GM23338 (cell line): ENCODE results near the gene DPYD. TPM values are rescaled to one million over a fixed set of nuclear protein-coding genes. Genes with fewer than 3 reads are reported as not detected.

Experiments
- ATAC-seq: fragments of 200-7000 bp; cut with Tn5 transposase; 3 replicates; pipeline ENCODE4 v1.9.1; 2020
- DNase-seq: peaks from one replicate; pipeline ENCODE4 v3.0.0-alpha.2; 2015; ENCODE audit warnings: low spot score
- H2AFZ ChIP-seq: fragments of 200-600 bp; sonication (generic); 2 replicates; pipeline ENCODE4 v1.8.0; 2016; ENCODE audit warnings: antibody characterized with exemption, mild to moderate bottlenecking, moderate library complexity
- H3F3A ChIP-seq: fragments of 200-600 bp; sonication (generic); replicated peaks from 2 replicates; pipeline ENCODE4 v1.8.0; 2017; ENCODE audit warnings: antibody characterized with exemption, mixed run types, low read depth
- H3K27ac ChIP-seq: fragments of 200-600 bp; sonication (generic); 2 replicates; pipeline ENCODE4 v1.6.1; 2016; ENCODE audit warnings: low read depth
- H3K27me3 ChIP-seq: fragments of 200-600 bp; sonication (generic); 2 replicates; pipeline ENCODE4 v1.8.0; 2016; ENCODE audit warnings: mild to moderate bottlenecking, mixed run types, moderate library complexity; ENCODE audit not compliant: insufficient read depth
- H3K36me3 ChIP-seq: fragments of 200-600 bp; sonication (generic); 2 replicates; pipeline ENCODE4 v1.8.0; 2016; ENCODE audit warnings: mild to moderate bottlenecking; ENCODE audit not compliant: insufficient read depth
- H3K4me1 ChIP-seq: fragments of 200-600 bp; sonication (generic); 2 replicates; pipeline ENCODE4 v1.8.0; 2016; ENCODE audit warnings: mild to moderate bottlenecking, moderate library complexity; ENCODE audit not compliant: insufficient read depth
- H3K4me2 ChIP-seq: fragments of 200-600 bp; sonication (generic); 2 replicates; pipeline ENCODE4 v1.7.1; 2017; ENCODE audit warnings: mixed run types
- H3K4me3 ChIP-seq: fragments of 200-600 bp; sonication (generic); 2 replicates; pipeline ENCODE4 v1.6.1; 2016; ENCODE audit warnings: mixed run types
- H3K79me2 ChIP-seq: fragments of 200-600 bp; sonication (generic); replicated peaks from 2 replicates; pipeline ENCODE4 v1.8.0; 2017; ENCODE audit warnings: mild to moderate bottlenecking; ENCODE audit not compliant: insufficient read depth
- H3K9me2 ChIP-seq: fragments of 200-600 bp; sonication (generic); 2 replicates; pipeline ENCODE4 v1.8.0; 2017; ENCODE audit not compliant: insufficient read depth
- H4K20me1 ChIP-seq: fragments of 200-600 bp; sonication (generic); replicated peaks from 2 replicates; pipeline ENCODE4 v1.8.0; 2017; ENCODE audit warnings: mild to moderate bottlenecking; ENCODE audit not compliant: insufficient read depth
- H3K27ac Mint-ChIP-seq: 2 replicates; pipeline ENCODE4 v1.8.0; 2020; ENCODE audit warnings: inconsistent platforms, mild to moderate bottlenecking, moderate library complexity, mixed read lengths
- H3K27me3 Mint-ChIP-seq: 3 replicates; pipeline ENCODE4 v1.8.0; 2022; ENCODE audit warnings: low read depth, mild to moderate bottlenecking, moderate library complexity, mixed read lengths, inconsistent platforms; ENCODE audit not compliant: insufficient read depth, poor library complexity
- H3K36me3 Mint-ChIP-seq: 3 replicates; pipeline ENCODE4 v1.8.0; 2021; ENCODE audit warnings: low read depth, mild to moderate bottlenecking, inconsistent platforms, moderate library complexity, mixed read lengths
- H3K4me1 Mint-ChIP-seq: 3 replicates; pipeline ENCODE4 v1.8.0; 2020; ENCODE audit warnings: mild to moderate bottlenecking, inconsistent platforms, mixed read lengths
- H3K4me3 Mint-ChIP-seq: 3 replicates; pipeline ENCODE4 v1.8.0; 2021; ENCODE audit warnings: moderate library complexity, mild to moderate bottlenecking, inconsistent platforms, mixed read lengths
- H3K9me3 Mint-ChIP-seq: 3 replicates; pipeline ENCODE4 v1.8.0; 2020; ENCODE audit warnings: moderate library complexity, mild to moderate bottlenecking, inconsistent platforms, mixed read lengths
- CREB1 ChIP-seq: fragments of 250-450 bp; sonication (Bioruptor Pico); IDR thresholded peaks from 2 replicates; pipeline ENCODE4 v1.5.0; 2020; ENCODE audit warnings: low read depth, mild to moderate bottlenecking, moderate library complexity
- EZH2 ChIP-seq: fragments of 200-600 bp; sonication (generic); IDR thresholded peaks from one replicate; pipeline ENCODE4 v1.8.0; 2017; ENCODE audit warnings: antibody characterized with exemption, mild to moderate bottlenecking, low read depth; ENCODE audit not compliant: unreplicated experiment
- EZH2phosphoT487 ChIP-seq: fragments of 200-600 bp; sonication (generic); IDR thresholded peaks from one replicate; pipeline ENCODE4 v1.8.1; 2018; ENCODE audit warnings: antibody characterized with exemption; ENCODE audit not compliant: unreplicated experiment
- JUNB ChIP-seq: IDR thresholded peaks from one replicate; pipeline ENCODE4 v1.6.1; 2016; ENCODE audit warnings: antibody characterized with exemption; ENCODE audit not compliant: unreplicated experiment
- POLR2AphosphoS5 ChIP-seq: IDR thresholded peaks from 2 replicates; pipeline ENCODE4 v1.6.1; 2016; ENCODE audit warnings: antibody characterized with exemption, low read depth
- REST ChIP-seq: IDR thresholded peaks from one replicate; pipeline ENCODE4 v1.6.1; 2018; ENCODE audit warnings: antibody characterized with exemption; ENCODE audit not compliant: unreplicated experiment
- STAT1 ChIP-seq: IDR thresholded peaks from one replicate; pipeline ENCODE4 v1.6.1; 2016; ENCODE audit warnings: antibody characterized with exemption; ENCODE audit not compliant: unreplicated experiment
- ZNF114 ChIP-seq: fragments of 250-450 bp; sonication (Bioruptor Pico); IDR thresholded peaks from 2 replicates; pipeline ENCODE4 v1.5.0; 2020; ENCODE audit warnings: mild to moderate bottlenecking, moderate library complexity
- ZNF331 ChIP-seq: fragments of 250-450 bp; sonication (Bioruptor Pico); IDR thresholded peaks from 2 replicates; pipeline ENCODE4 v1.5.0; 2020; ENCODE audit warnings: low read depth, mild to moderate bottlenecking, moderate library complexity
- polyA plus RNA-seq: library from polyadenylated mRNA; unstranded; fragments of >200 nt; fragmentation: Nextera tagmentation; extraction: Ambion mirVana; gene quantifications from 2 replicates; pipeline ENCODE4 v1.2.1, GENCODE V29; 2016
- total RNA-seq: library from RNA; depleted of rRNA; stranded (reverse); fragments of >200 nt; shearing (Covaris generic); gene quantifications from 2 replicates; pipeline ENCODE4 v1.2.3, GENCODE V29; 2014
- TF ChIP-seq, protein P1 (sequence below): fragments of 250-450 bp; sonication (Bioruptor Pico); IDR thresholded peaks from 2 replicates; pipeline ENCODE4 v1.5.0; 2020; ENCODE audit warnings: mild to moderate bottlenecking, moderate library complexity
- TF ChIP-seq, protein P2 (sequence below), 2 experiments: fragments of 200-600 bp in 1 of 2; sonication (generic) in 1 of 2; conservative IDR thresholded peaks; 2 replicates each; pipeline versions ENCODE4 v1.5.1 to v1.6.1; 2016 to 2017; ENCODE audit warnings: antibody characterized with exemption in 2 of 2, low read depth in 2 of 2, mild to moderate bottlenecking in 2 of 2, moderate library complexity in 1 of 2
- TF ChIP-seq, protein P3 (sequence below): IDR thresholded peaks from 2 replicates; pipeline ENCODE4 v1.6.1; 2016; ENCODE audit warnings: antibody characterized with exemption

DPYD gene
- total and polyA plus RNA-seq, 2 experiments from 2014 or later, result 0.50 to 1.6 TPM

DNA sequence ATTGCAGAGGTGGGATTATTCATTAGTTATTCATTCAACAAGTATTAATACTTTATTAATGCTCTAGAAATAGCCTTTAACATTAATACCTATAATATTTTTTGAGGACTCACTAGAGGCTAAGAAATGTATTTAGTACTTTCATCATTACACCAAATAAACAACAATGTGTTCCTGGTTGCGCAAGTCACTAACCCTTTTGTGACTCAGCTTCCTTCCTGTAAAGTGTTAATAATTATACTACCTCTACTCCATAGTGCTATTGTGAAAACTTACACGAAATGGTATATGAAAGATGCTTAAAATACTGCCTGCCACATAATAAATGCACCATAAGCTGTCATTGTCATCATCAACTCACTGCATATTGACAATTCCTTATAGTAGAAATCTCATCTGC, 431.0 kb downstream of the DPYD start:
- DNase-seq (no peak), ATAC-seq (no peak)
- H3K9me3 Mint-ChIP-seq, result no peaks in the 10 kb centered on the region
- Histone ChIP-seq H3F3A (no peaks in the 10 kb centered on the region), H3K4me3 (no peak overlapping the region), H3K4me1 (no peaks in the 10 kb centered on the region), H3K27me3 (no peaks in the 10 kb centered on the region), H3K27ac (no peak overlapping the region), H4K20me1 (no peaks in the 10 kb centered on the region), H3K9me2 (no peaks in the 10 kb centered on the region), H3K36me3 (no peaks in the 10 kb centered on the region), H2AFZ (no peak overlapping the region), H3K79me2 (no peaks in the 10 kb centered on the region), H3K4me2 (no peak overlapping the region)
- no peaks in the 10 kb centered on the region for H3K4me1 Mint-ChIP-seq
- H3K4me3 Mint-ChIP-seq, result no peak overlapping the region
- no peaks in the 10 kb centered on the region for H3K36me3 Mint-ChIP-seq
- no peaks in the 10 kb centered on the region for H3K27me3 Mint-ChIP-seq
- H3K27ac Mint-ChIP-seq, result no peak overlapping the region
- TF ChIP-seq, protein P1, sequence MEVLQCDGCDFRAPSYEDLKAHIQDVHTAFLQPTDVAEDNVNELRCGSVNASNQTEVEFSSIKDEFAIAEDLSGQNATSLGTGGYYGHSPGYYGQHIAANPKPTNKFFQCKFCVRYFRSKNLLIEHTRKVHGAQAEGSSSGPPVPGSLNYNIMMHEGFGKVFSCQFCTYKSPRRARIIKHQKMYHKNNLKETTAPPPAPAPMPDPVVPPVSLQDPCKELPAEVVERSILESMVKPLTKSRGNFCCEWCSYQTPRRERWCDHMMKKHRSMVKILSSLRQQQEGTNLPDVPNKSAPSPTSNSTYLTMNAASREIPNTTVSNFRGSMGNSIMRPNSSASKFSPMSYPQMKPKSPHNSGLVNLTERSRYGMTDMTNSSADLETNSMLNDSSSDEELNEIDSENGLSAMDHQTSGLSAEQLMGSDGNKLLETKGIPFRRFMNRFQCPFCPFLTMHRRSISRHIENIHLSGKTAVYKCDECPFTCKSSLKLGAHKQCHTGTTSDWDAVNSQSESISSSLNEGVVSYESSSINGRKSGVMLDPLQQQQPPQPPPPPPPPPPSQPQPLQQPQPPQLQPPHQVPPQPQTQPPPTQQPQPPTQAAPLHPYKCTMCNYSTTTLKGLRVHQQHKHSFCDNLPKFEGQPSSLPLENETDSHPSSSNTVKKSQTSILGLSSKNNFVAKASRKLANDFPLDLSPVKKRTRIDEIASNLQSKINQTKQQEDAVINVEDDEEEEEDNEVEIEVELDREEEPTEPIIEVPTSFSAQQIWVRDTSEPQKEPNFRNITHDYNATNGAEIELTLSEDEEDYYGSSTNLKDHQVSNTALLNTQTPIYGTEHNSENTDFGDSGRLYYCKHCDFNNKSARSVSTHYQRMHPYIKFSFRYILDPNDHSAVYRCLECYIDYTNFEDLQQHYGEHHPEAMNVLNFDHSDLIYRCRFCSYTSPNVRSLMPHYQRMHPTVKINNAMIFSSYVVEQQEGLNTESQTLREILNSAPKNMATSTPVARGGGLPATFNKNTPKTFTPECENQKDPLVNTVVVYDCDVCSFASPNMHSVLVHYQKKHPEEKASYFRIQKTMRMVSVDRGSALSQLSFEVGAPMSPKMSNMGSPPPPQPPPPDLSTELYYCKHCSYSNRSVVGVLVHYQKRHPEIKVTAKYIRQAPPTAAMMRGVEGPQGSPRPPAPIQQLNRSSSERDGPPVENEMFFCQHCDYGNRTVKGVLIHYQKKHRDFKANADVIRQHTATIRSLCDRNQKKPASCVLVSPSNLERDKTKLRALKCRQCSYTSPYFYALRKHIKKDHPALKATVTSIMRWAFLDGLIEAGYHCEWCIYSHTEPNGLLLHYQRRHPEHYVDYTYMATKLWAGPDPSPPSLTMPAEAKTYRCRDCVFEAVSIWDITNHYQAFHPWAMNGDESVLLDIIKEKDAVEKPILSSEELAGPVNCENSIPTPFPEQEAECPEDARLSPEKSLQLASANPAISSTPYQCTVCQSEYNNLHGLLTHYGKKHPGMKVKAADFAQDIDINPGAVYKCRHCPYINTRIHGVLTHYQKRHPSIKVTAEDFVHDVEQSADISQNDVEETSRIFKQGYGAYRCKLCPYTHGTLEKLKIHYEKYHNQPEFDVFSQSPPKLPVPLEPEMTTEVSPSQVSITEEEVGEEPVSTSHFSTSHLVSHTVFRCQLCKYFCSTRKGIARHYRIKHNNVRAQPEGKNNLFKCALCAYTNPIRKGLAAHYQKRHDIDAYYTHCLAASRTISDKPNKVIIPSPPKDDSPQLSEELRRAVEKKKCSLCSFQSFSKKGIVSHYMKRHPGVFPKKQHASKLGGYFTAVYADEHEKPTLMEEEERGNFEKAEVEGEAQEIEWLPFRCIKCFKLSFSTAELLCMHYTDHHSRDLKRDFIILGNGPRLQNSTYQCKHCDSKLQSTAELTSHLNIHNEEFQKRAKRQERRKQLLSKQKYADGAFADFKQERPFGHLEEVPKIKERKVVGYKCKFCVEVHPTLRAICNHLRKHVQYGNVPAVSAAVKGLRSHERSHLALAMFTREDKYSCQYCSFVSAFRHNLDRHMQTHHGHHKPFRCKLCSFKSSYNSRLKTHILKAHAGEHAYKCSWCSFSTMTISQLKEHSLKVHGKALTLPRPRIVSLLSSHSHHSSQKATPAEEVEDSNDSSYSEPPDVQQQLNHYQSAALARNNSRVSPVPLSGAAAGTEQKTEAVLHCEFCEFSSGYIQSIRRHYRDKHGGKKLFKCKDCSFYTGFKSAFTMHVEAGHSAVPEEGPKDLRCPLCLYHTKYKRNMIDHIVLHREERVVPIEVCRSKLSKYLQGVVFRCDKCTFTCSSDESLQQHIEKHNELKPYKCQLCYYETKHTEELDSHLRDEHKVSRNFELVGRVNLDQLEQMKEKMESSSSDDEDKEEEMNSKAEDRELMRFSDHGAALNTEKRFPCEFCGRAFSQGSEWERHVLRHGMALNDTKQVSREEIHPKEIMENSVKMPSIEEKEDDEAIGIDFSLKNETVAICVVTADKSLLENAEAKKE (CRISPR knock-in tag), result no peak
- TF ChIP-seq CREB1 (CRISPR knock-in tag), result no peak
- TF ChIP-seq STAT1, result no peak
- TF ChIP-seq ZNF331 (CRISPR knock-in tag), result no peak
- no peak for TF ChIP-seq EZH2
- TF ChIP-seq POLR2AphosphoS5, result no peak
- TF ChIP-seq EZH2phosphoT487, result no peak
- TF ChIP-seq REST, result no peak
- TF ChIP-seq, protein P2, sequence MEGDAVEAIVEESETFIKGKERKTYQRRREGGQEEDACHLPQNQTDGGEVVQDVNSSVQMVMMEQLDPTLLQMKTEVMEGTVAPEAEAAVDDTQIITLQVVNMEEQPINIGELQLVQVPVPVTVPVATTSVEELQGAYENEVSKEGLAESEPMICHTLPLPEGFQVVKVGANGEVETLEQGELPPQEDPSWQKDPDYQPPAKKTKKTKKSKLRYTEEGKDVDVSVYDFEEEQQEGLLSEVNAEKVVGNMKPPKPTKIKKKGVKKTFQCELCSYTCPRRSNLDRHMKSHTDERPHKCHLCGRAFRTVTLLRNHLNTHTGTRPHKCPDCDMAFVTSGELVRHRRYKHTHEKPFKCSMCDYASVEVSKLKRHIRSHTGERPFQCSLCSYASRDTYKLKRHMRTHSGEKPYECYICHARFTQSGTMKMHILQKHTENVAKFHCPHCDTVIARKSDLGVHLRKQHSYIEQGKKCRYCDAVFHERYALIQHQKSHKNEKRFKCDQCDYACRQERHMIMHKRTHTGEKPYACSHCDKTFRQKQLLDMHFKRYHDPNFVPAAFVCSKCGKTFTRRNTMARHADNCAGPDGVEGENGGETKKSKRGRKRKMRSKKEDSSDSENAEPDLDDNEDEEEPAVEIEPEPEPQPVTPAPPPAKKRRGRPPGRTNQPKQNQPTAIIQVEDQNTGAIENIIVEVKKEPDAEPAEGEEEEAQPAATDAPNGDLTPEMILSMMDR (conservative IDR thresholded peaks at IDR 0.05; ENCODE audit: low read depth in 2 of 2), result no peak
- TF ChIP-seq, protein P3, sequence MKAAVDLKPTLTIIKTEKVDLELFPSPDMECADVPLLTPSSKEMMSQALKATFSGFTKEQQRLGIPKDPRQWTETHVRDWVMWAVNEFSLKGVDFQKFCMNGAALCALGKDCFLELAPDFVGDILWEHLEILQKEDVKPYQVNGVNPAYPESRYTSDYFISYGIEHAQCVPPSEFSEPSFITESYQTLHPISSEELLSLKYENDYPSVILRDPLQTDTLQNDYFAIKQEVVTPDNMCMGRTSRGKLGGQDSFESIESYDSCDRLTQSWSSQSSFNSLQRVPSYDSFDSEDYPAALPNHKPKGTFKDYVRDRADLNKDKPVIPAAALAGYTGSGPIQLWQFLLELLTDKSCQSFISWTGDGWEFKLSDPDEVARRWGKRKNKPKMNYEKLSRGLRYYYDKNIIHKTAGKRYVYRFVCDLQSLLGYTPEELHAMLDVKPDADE, result no peak
- TF ChIP-seq ZNF114 (CRISPR knock-in tag), result no peak
- no peak for TF ChIP-seq JUNB
